HCT116 (cell line): Measurements from ENCODE around the gene UNC80. TPM values are rescaled to one million over a fixed set of nuclear protein-coding genes. Genes with fewer than 3 reads are reported as not detected.

Experiments
- ATAC-seq: fragments of 200-7000 bp; cut with Tn5 transposase; 2 replicates; pipeline ENCODE4 v1.9.1; 2020; ENCODE audit warnings: mild to moderate bottlenecking, moderate library complexity
- BruUV-seq: library from RNA; stranded (reverse); fragments of 400-500 nt; replicated peaks from 2 replicates; lab custom pipeline; 2021; lab: Mats Ljungman, UMichigan
- CTCF ChIA-PET: fragments of 300-600 bp; sonication (Branson Sonifier 250); formaldehyde crosslinking; loops from one replicate; lab custom pipeline; 2021; ENCODE audit warnings: antibody characterized with exemption; lab: Charles Lee
- POLR2A ChIA-PET: fragments of 300-600, 350-600 bp; sonication (Branson Sonifier 250); formaldehyde crosslinking; loops from one replicate; lab custom pipeline; 2021; ENCODE audit warnings: antibody characterized with exemption; lab: Charles Lee
- RAD21 ChIA-PET, 2 experiments: fragments of 300-600 bp; sonication (Branson Sonifier 250); formaldehyde crosslinking; loops; one replicate each; lab custom pipeline; 2023; ENCODE audit warnings: low total read pairs in 2 of 2; ENCODE audit not compliant: uncharacterized antibody in 2 of 2, unreplicated experiment in 2 of 2, low non-redundant PET in 1 of 2; lab: Charles Lee
- DNase-seq: peaks from one replicate; pipeline ENCODE4 v3.0.0-alpha.2; 2010; ENCODE audit warnings: low read depth, low spot score
- H2AFZ ChIP-seq: fragments of 200-600 bp; shearing (Covaris generic), sonication (generic); 2 replicates; pipeline ENCODE4 v1.6.1; 2017; ENCODE audit warnings: low read depth, mixed run types, mixed read lengths, antibody characterized with exemption, low read length; ENCODE audit not compliant: poor library complexity, severe bottlenecking
- H3K27ac ChIP-seq: 2 replicates; pipeline ENCODE4 v1.5.1; 2012; ENCODE audit warnings: low read depth, low read length
- H3K27me3 ChIP-seq: fragments of 200-600 bp; sonication (generic); 2 replicates; pipeline ENCODE4 v1.6.1; 2016; ENCODE audit warnings: mixed run types, low read length, mixed read lengths; ENCODE audit not compliant: insufficient read depth
- H3K36me3 ChIP-seq, 2 experiments: fragments of 200-500 bp in 1 of 2; fragments of 200-600 bp in 1 of 2; sonication (Bioruptor generic) in 1 of 2; sonication (generic) in 1 of 2; 2 replicates each; pipeline versions ENCODE4 v1.5.1 to v1.6.1; 2014 to 2016; ENCODE audit warnings: low read length in 2 of 2, inconsistent platforms in 1 of 2, mixed read lengths in 1 of 2, mixed run types in 1 of 2; ENCODE audit not compliant: insufficient read depth in 2 of 2, control insufficient read depth in 1 of 2
- H3K4me1 ChIP-seq, 2 experiments: fragments of 200-600 bp in 1 of 2; sonication (generic) in 1 of 2; 2 replicates each; pipeline versions ENCODE4 v1.5.1 to v1.6.1; 2012 to 2017; ENCODE audit warnings: low read length in 2 of 2, inconsistent platforms in 1 of 2, mild to moderate bottlenecking in 1 of 2, mixed read lengths in 1 of 2, mixed run types in 1 of 2, moderate library complexity in 1 of 2; ENCODE audit not compliant: insufficient read depth in 2 of 2, control insufficient read depth in 1 of 2
- H3K4me2 ChIP-seq: fragments of 200-600 bp; sonication (generic); 2 replicates; pipeline ENCODE4 v1.6.1; 2017; ENCODE audit warnings: mixed run types, low read length, mixed read lengths
- H3K4me3 ChIP-seq, 2 experiments: fragments of 200-600 bp in 1 of 2; sonication (generic) in 1 of 2; replicated peaks in 1 of 2; 2 replicates each; pipeline ENCODE4 v1.5.1; 2011 to 2016; ENCODE audit warnings: low read length in 2 of 2, control low read depth in 1 of 2, low read depth in 1 of 2, mild to moderate bottlenecking in 1 of 2, mixed read lengths in 1 of 2, mixed run types in 1 of 2
- H3K79me2 ChIP-seq: fragments of 200-600 bp; sonication (generic); 2 replicates; pipeline ENCODE4 v1.6.1; 2017; ENCODE audit warnings: mild to moderate bottlenecking, mixed run types, low read length, moderate library complexity, mixed read lengths; ENCODE audit not compliant: insufficient read depth
- H3K9ac ChIP-seq: fragments of 200-600 bp; sonication (generic); 2 replicates; pipeline ENCODE4 v1.6.1; 2016; ENCODE audit warnings: low read length, mixed read lengths
- H3K9me2 ChIP-seq: fragments of 200-600 bp; sonication (generic), shearing (Covaris generic); 2 replicates; pipeline ENCODE4 v1.6.1; 2017; ENCODE audit warnings: mixed run types, mild to moderate bottlenecking, moderate library complexity; ENCODE audit not compliant: insufficient read depth
- H3K9me3 ChIP-seq, 2 experiments: fragments of 200-500 bp in 1 of 2; fragments of 200-600 bp in 1 of 2; sonication (Bioruptor generic) in 1 of 2; sonication (generic) in 1 of 2; 2 replicates each; pipeline ENCODE4 v1.6.1; 2014 to 2017; ENCODE audit warnings: low read length in 2 of 2, mixed read lengths in 2 of 2, inconsistent platforms in 1 of 2, low read depth in 1 of 2, mild to moderate bottlenecking in 1 of 2, mixed run types in 1 of 2, moderate library complexity in 1 of 2; ENCODE audit not compliant: control insufficient read depth in 1 of 2, insufficient read depth in 1 of 2
- H4K20me1 ChIP-seq: fragments of 200-600 bp; sonication (generic), shearing (Covaris generic); 2 replicates; pipeline ENCODE4 v1.6.1; 2017; ENCODE audit warnings: mixed run types, mild to moderate bottlenecking, moderate library complexity; ENCODE audit not compliant: insufficient read depth
- CBX3 ChIP-seq: IDR thresholded peaks from 2 replicates; pipeline ENCODE4 v1.6.1; 2012; ENCODE audit warnings: low read depth
- CTCF ChIP-seq, 3 experiments: fragments of 200-600 bp in 1 of 3; sonication (generic) in 1 of 3; IDR thresholded peaks in 2 of 3; conservative IDR thresholded peaks in 1 of 3; 2 replicates each; pipeline ENCODE4 v1.5.1; 2012 to 2017; ENCODE audit warnings: low read depth in 2 of 3, low read length in 2 of 3, antibody characterized with exemption in 1 of 3, borderline replicate concordance in 1 of 3, control low read depth in 1 of 3, mild to moderate bottlenecking in 1 of 3, mixed read lengths in 1 of 3, mixed run types in 1 of 3, moderate library complexity in 1 of 3; ENCODE audit not compliant: insufficient read depth in 1 of 3
- ELF1 ChIP-seq: IDR thresholded peaks from 2 replicates; pipeline ENCODE4 v1.6.1; 2012; ENCODE audit warnings: low read depth, borderline replicate concordance
- JUND ChIP-seq: IDR thresholded peaks from 2 replicates; pipeline ENCODE4 v1.6.1; 2012
- MAX ChIP-seq: IDR thresholded peaks from 2 replicates; pipeline ENCODE4 v1.6.1; 2012
- SP1 ChIP-seq: IDR thresholded peaks from 2 replicates; pipeline ENCODE4 v1.6.1; 2012; ENCODE audit warnings: low read depth
- SRF ChIP-seq: IDR thresholded peaks from 2 replicates; pipeline ENCODE4 v1.6.1; 2012; ENCODE audit warnings: low read depth
- ZNF274 ChIP-seq: fragments of 200-500 bp; sonication (Bioruptor generic); IDR thresholded peaks from 2 replicates; pipeline ENCODE4 v1.6.1; 2014; ENCODE audit warnings: mild to moderate bottlenecking, low read depth, low read length, inconsistent platforms
- intact Hi-C: fragments of 100-400 bp; cut with micrococcal nuclease; formaldehyde crosslinking; loops from 2 replicates; pipeline ENCODE4 v1.10.0; 2022
- total RNA-seq: library from RNA; stranded (reverse); gene quantifications from one replicate; pipeline ENCODE4 v1.2.1, GENCODE V29; 2021; ENCODE audit not compliant: unreplicated experiment

Gene UNC80
- total RNA-seq, 1 experiment from 2014 or later: not detected

- DNase-seq (no peak), ATAC-seq (no peak)
- H3K27me3 ChIP-seq: no peaks in the 10 kb centered on the region
- H3K27ac ChIP-seq: no peak overlapping the region
- intact Hi-C loops: no loop called here
- no peaks in the 10 kb centered on the region for H4K20me1 ChIP-seq
- ChIA-PET RAD21 (no interaction called here), CTCF (no interaction called here), POLR2A (no interaction called here)
- TF ChIP-seq JUND (no peak), CBX3 (no peak), ZNF274 (no peak), CTCF (IDR thresholded peaks at IDR 0.05 in 2 of 3, conservative IDR thresholded peaks at IDR 0.05 in 1 of 3; ENCODE audit: borderline replicate concordance in 1 of 3, insufficient read depth in 1 of 3, low read depth in 2 of 3, low read length in 2 of 3) (no peak), SRF (no peak), MAX (no peak), ELF1 (no peak), SP1 (no peak)
- no peak overlapping the region for H2AFZ ChIP-seq
- no peaks in the 10 kb centered on the region for H3K79me2 ChIP-seq
- no TSS peak for BruUV-seq
- H3K36me3 ChIP-seq: no peaks in the 10 kb centered on the region
- H3K9ac ChIP-seq: no peak overlapping the region
- no peaks in the 10 kb centered on the region for H3K9me2 ChIP-seq
- no peaks in the 10 kb centered on the region for H3K4me1 ChIP-seq
- H3K4me2 ChIP-seq: no peak overlapping the region
- no peaks in the 10 kb centered on the region for H3K9me3 ChIP-seq
- no peak overlapping the region for H3K4me3 ChIP-seq
These were observed 52.8 kb downstream of the UNC80 start for GRCh38 chr2:209824391-209824790.
